Astrocyte of the spinal cord (primary cell): ENCODE data around the gene PHF12.

Experiments
- DNase-seq: peaks from one replicate; pipeline ENCODE4 v3.0.0; 2011; ENCODE audit warnings: low read depth, low spot score
- H3K4me3 ChIP-seq: 2 replicates; pipeline ENCODE4 v1.5.1; 2011; ENCODE audit warnings: low read depth, mild to moderate bottlenecking, low read length, moderate library complexity
- in situ Hi-C: cut with HindIII; loops from 2 replicates; pipeline ENCODE4 v1.10.0; 2017; ENCODE audit warnings: low sequenced_read_pairs
- TF ChIP-seq, protein P1 (sequence below): IDR thresholded peaks from 2 replicates; pipeline ENCODE4 v1.5.1; 2012; ENCODE audit warnings: low read depth, mild to moderate bottlenecking, low read length, inconsistent platforms

The PHF12 gene

DNA sequence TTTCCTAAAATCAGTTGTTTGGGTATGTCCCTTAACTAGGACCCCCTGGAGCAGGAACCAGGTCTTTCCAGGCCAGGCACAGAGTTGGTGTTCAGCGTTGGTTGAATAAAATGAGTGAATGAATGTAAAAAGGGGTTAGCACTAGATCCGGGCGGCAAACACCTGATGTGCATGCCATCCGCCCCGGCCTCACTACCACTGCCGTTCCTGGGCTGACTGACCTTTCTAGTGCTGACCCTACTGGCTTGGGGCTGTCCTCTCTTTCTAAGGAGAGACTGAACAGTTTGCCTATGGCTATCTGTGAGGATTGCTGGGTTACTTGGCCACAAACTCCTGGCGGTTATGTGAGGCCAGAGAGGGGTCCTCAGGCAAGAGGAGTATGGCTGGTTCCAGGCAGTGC is 10.1 kb upstream of the PHF12 start:
- no peak for DNase-seq
- in situ Hi-C loops, result no loop called here
- TF ChIP-seq, protein P1, sequence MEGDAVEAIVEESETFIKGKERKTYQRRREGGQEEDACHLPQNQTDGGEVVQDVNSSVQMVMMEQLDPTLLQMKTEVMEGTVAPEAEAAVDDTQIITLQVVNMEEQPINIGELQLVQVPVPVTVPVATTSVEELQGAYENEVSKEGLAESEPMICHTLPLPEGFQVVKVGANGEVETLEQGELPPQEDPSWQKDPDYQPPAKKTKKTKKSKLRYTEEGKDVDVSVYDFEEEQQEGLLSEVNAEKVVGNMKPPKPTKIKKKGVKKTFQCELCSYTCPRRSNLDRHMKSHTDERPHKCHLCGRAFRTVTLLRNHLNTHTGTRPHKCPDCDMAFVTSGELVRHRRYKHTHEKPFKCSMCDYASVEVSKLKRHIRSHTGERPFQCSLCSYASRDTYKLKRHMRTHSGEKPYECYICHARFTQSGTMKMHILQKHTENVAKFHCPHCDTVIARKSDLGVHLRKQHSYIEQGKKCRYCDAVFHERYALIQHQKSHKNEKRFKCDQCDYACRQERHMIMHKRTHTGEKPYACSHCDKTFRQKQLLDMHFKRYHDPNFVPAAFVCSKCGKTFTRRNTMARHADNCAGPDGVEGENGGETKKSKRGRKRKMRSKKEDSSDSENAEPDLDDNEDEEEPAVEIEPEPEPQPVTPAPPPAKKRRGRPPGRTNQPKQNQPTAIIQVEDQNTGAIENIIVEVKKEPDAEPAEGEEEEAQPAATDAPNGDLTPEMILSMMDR, result no peak
- no peak overlapping the region for H3K4me3 ChIP-seq

DNA sequence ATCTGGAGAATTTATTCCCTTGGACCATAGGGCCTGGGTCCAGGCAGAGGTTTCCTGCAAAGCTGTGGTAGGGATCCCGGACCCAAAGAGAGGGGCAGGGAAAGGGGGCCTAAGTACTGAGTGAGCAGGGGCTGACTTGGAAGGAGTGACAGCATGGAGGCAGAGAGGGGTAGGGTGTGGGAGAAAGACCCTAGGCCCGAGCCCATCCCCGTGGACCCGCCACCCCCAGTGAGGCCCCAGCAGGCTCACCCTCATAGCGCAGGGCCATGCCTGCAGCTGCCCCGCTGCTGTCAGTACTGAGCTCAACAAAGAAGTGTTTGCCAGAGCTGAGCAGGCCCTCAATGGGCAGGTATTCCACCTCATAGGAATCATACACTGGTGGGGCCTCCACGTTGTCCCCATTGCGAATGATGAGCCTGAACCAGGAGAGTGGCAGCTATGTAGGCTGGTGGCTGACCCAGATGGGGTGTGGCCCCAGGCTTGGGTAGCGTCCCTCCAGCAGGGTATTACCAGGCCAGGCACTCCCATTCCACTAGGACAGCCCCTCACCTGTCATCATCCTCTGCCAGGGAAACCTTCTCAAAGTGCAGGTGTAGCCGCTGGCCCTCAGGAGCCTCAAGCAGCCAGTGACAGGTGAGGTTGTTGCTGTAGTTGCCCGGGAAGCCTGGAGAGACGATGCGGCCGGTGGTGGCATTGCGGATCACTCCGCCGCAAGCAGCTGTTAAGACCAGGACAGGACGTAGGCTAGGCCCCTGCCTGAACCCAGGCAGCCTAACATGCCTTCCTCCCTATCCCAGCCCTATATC is 9.1 kb upstream of the PHF12 start:
- no peak for DNase-seq
- no peak overlapping the region for H3K4me3 ChIP-seq
- TF ChIP-seq, protein P1, result no peak
- in situ Hi-C loops, result no loop called here

DNA sequence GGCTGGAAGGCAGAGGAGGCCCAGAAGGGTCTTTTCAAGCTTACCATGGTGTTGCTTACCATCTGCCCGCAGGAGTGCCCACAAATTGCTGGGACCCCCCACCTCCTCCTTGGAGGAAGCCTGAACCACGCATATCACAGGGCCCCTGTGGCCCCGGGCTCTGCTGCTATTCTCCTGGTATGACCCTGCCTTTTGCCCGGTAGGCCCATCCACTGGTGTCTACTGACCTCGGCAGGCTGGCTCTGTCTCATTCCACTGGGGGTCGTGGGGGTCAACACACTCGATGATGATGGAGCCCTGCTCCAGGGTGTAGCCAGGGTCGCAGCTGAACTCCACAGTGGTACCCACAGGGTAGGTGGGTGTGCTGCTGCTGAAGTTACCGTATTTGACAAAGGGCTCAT is 8.2 kb upstream of the PHF12 start:
- TF ChIP-seq, protein P1, result no peak
- H3K4me3 ChIP-seq, result no peak overlapping the region
- in situ Hi-C loops, result no loop called here
- no peak for DNase-seq

DNA sequence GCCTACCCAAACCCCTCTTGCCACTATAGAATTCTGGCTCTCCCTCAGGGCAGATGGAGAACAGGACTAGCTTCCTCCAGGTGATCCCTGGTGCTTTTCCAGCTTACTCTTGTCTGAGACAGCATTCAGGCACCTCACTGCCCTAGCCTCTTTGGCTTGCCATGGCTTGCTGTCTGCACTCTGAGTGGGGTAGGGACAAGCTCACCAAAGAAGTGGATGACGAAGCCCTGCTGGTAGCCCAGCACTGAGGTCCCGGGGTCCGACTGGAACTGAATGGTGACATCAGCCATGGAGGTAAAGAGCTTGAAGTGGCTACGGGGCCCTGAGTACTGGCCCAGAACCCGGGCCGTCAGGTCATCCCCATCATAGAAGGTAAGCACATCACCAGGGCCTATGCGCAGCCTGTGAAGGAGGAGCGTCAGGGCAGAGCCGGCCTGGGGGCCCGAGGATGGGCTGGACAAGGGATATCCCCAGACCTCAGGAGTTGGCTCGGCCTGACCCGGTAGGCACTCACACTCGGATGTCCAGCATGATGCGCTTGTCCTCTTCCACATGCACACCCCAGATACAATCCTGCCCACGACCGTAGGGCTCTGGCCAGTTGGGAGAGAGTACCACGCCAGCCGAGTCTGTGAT is 7.6 kb upstream of the PHF12 start:
- no peak for DNase-seq
- H3K4me3 ChIP-seq, result no peak overlapping the region
- TF ChIP-seq, protein P1, result no peak
- in situ Hi-C loops, result no loop called here

DNA sequence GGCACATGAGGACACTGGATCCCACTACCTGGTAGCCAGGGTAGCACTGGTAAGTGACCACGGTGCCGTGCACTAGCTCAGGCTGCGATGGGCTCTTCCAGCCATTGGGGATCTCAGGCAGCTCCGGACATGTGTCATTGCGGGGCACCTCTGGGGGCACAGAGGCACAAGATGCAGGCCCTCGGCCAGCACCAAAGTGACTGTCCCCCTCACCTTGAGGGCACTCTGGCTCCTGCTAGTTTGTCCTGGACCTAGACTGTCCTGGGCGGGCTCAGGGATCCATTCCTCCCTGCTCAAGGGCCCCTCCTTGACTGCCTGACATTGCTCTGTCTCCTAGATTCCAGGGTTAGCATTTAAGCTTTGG is 6.7 kb upstream of the PHF12 start:
- no peak for DNase-seq
- no peak overlapping the region for H3K4me3 ChIP-seq
- in situ Hi-C loops, result no loop called here
- TF ChIP-seq, protein P1, result no peak

DNA sequence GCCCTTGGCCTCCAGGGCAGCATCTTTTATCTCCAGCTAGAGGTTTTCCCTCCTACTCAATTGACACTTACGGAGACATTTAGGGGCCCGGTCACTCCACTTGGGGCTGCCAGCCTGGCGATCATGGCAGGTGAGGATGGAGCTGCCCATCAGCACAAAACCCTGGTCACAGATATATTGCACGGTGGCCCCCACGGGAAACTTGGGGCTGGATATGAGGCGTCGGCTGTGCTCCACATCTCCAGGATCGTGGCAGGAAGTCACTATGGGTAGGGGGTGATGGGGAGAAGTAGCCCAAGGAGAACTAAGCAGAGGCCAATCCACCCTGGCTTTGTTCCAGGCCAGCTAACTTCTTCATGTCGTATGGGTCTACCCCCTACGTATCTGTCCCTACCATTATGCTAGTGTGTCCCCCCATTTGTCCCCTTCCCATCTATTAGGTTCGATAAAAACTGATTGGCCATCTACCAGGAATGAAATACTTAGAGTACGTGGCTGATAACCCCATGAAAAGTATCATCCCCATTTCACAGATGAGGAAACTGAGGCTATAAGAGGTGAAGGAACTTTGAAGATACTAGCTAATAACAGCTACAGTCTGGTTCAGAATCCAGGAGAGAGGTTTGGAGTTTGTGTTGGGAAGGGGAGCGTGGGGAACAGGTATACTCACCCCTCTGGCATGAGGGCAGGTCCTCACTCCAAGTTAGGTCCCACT is 6.1 kb upstream of the PHF12 start:
- TF ChIP-seq, protein P1, result no peak
- no peak overlapping the region for H3K4me3 ChIP-seq
- in situ Hi-C loops, result no loop called here
- no peak for DNase-seq
